WTC11 (cell line): ENCODE measurements around the gene SYS1. TPM values are rescaled to one million over a fixed set of nuclear protein-coding genes. Genes with fewer than 3 reads are reported as not detected.
A peak's percentile ranks its signal among the peaks of the same experiment; 100 is the strongest.

Experiments
- ATAC-seq: fragments of 200-7000 bp; cut with Tn5 transposase; 2 replicates; pipeline ENCODE4 v1.10.0; 2021; ENCODE audit warnings: mild to moderate bottlenecking, moderate library complexity
- CTCF ChIA-PET: fragments of 300-600 bp; sonication (Branson Sonifier 250); formaldehyde crosslinking; loops from one replicate; lab custom pipeline; 2021; ENCODE audit warnings: antibody characterized with exemption; lab: Charles Lee
- POLR2A ChIA-PET: fragments of 350-600 bp; sonication (Branson Sonifier 250); formaldehyde crosslinking; loops from one replicate; lab custom pipeline; 2021; ENCODE audit warnings: antibody characterized with exemption; lab: Charles Lee
- DNase-seq: peaks from one replicate; pipeline ENCODE4 v3.0.0; 2021; ENCODE audit warnings: low spot score
- H3K27ac Mint-ChIP-seq: 2 replicates; pipeline ENCODE4 v1.8.0; 2021; ENCODE audit warnings: mixed read lengths
- H3K27me3 Mint-ChIP-seq: 2 replicates; pipeline ENCODE4 v1.8.0; 2021; ENCODE audit warnings: low read depth, mild to moderate bottlenecking, moderate library complexity, mixed read lengths
- H3K36me3 Mint-ChIP-seq: 2 replicates; pipeline ENCODE4 v1.8.0; 2021; ENCODE audit warnings: mixed read lengths
- H3K4me1 Mint-ChIP-seq: 2 replicates; pipeline ENCODE4 v1.8.0; 2022; ENCODE audit warnings: mixed read lengths
- H3K4me3 Mint-ChIP-seq: 2 replicates; pipeline ENCODE4 v1.8.0; 2021; ENCODE audit warnings: mild to moderate bottlenecking, moderate library complexity, mixed read lengths
- H3K9me3 Mint-ChIP-seq: 2 replicates; pipeline ENCODE4 v1.8.0; 2021; ENCODE audit warnings: mixed read lengths
- CREM ChIP-seq: sonication (generic); formaldehyde crosslinking; IDR thresholded peaks from 2 replicates; pipeline ENCODE4 v1.8.1; 2022; ENCODE audit warnings: mild to moderate bottlenecking, missing genetic modification reagents, moderate library complexity
- FOXP1 ChIP-seq: sonication (generic); formaldehyde crosslinking; IDR thresholded peaks from 2 replicates; pipeline ENCODE4 v1.8.0; 2022; ENCODE audit warnings: missing genetic modification reagents, mild to moderate bottlenecking, moderate library complexity, borderline replicate concordance
- GRHL2 ChIP-seq: fragments of 250-450 bp; sonication (Bioruptor Pico); IDR thresholded peaks from 2 replicates; pipeline ENCODE4 v1.8.0; 2022; ENCODE audit warnings: mild to moderate bottlenecking, moderate library complexity; ENCODE audit not compliant: insufficient replicate concordance, severe bottlenecking
- JUN ChIP-seq: sonication (generic); formaldehyde crosslinking; IDR thresholded peaks from 2 replicates; pipeline ENCODE4 v1.8.0; 2023; ENCODE audit warnings: mild to moderate bottlenecking, missing genetic modification reagents
- ZNF138 ChIP-seq: sonication (generic); formaldehyde crosslinking; conservative IDR thresholded peaks from 2 replicates; pipeline ENCODE4 v1.8.1; 2022; ENCODE audit warnings: mild to moderate bottlenecking, moderate library complexity, missing genetic modification reagents
- ZNF219 ChIP-seq: sonication (generic); formaldehyde crosslinking; IDR thresholded peaks from 2 replicates; pipeline ENCODE4 v1.8.0; 2023; ENCODE audit warnings: missing genetic modification reagents, mild to moderate bottlenecking, borderline replicate concordance
- ZNF232 ChIP-seq: sonication (generic); formaldehyde crosslinking; IDR thresholded peaks from 2 replicates; pipeline ENCODE4 v1.8.0; 2022; ENCODE audit warnings: mild to moderate bottlenecking, missing genetic modification reagents
- ZNF416 ChIP-seq: fragments of 250-450 bp; sonication (Bioruptor Pico); IDR thresholded peaks from 2 replicates; pipeline ENCODE4 v1.9.0; 2021; ENCODE audit warnings: mild to moderate bottlenecking, inconsistent platforms
- total RNA-seq: library from RNA; stranded (reverse); gene quantifications from 3 replicates; pipeline ENCODE4 v1.2.3, GENCODE V29; 2021
- TF ChIP-seq, protein P1 (sequence below): sonication (generic); formaldehyde crosslinking; IDR thresholded peaks from 2 replicates; pipeline ENCODE4 v1.8.1; 2023; ENCODE audit warnings: mild to moderate bottlenecking, missing genetic modification reagents, borderline replicate concordance
- TF ChIP-seq, protein P2 (sequence below): sonication (generic); formaldehyde crosslinking; conservative IDR thresholded peaks from 2 replicates; pipeline ENCODE4 v1.8.1; 2023; ENCODE audit warnings: mild to moderate bottlenecking, low read depth, missing genetic modification reagents, moderate library complexity
- TF ChIP-seq, protein P3 (sequence below): sonication (generic); formaldehyde crosslinking; IDR thresholded peaks from 2 replicates; pipeline ENCODE4 v1.8.0; 2022; ENCODE audit warnings: mild to moderate bottlenecking, missing genetic modification reagents
- TF ChIP-seq, protein P4 (sequence below): fragments of 250-450 bp; sonication (Bioruptor Pico); IDR thresholded peaks from 2 replicates; pipeline ENCODE4 v1.9.0; 2021; ENCODE audit warnings: mild to moderate bottlenecking
- TF ChIP-seq, protein P5 (sequence below): sonication (generic); formaldehyde crosslinking; IDR thresholded peaks from 2 replicates; pipeline ENCODE4 v1.8.1; 2023; ENCODE audit warnings: mild to moderate bottlenecking, missing genetic modification reagents, moderate library complexity
- TF ChIP-seq, protein P6 (sequence below): fragments of 200-600 bp; IDR thresholded peaks from 2 replicates; pipeline ENCODE4 v1.8.0; 2022; ENCODE audit warnings: antibody characterized with exemption
- TF ChIP-seq, protein P7 (sequence below): sonication (generic); formaldehyde crosslinking; IDR thresholded peaks from 2 replicates; pipeline ENCODE4 v1.8.1; 2023; ENCODE audit warnings: mild to moderate bottlenecking, moderate library complexity, missing genetic modification reagents

SYS1 gene
- total RNA-seq, 1 experiment from 2014 or later: 16.4 TPM

DNA sequence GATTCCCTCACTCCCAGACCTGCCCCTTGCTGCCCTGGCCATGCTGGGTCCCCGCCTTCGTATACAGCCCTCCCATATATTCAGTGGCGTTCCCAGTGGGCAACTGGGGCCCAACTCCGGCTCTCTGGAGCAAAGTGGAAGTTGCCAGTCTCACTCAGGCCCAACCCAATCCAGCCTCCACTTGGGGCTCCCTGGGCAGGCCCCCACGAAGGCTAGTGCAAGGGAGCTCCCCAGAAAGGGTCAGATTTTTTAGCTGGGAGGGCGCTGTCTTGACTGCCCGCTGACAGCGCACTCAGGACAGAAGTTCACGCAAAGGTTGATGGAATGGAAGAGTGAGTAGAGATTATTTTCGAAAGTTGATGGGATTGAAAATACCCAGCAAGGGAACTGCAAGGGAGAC is 9.3 kb downstream of the SYS1 start (continued):
- TF ChIP-seq, protein P1, sequence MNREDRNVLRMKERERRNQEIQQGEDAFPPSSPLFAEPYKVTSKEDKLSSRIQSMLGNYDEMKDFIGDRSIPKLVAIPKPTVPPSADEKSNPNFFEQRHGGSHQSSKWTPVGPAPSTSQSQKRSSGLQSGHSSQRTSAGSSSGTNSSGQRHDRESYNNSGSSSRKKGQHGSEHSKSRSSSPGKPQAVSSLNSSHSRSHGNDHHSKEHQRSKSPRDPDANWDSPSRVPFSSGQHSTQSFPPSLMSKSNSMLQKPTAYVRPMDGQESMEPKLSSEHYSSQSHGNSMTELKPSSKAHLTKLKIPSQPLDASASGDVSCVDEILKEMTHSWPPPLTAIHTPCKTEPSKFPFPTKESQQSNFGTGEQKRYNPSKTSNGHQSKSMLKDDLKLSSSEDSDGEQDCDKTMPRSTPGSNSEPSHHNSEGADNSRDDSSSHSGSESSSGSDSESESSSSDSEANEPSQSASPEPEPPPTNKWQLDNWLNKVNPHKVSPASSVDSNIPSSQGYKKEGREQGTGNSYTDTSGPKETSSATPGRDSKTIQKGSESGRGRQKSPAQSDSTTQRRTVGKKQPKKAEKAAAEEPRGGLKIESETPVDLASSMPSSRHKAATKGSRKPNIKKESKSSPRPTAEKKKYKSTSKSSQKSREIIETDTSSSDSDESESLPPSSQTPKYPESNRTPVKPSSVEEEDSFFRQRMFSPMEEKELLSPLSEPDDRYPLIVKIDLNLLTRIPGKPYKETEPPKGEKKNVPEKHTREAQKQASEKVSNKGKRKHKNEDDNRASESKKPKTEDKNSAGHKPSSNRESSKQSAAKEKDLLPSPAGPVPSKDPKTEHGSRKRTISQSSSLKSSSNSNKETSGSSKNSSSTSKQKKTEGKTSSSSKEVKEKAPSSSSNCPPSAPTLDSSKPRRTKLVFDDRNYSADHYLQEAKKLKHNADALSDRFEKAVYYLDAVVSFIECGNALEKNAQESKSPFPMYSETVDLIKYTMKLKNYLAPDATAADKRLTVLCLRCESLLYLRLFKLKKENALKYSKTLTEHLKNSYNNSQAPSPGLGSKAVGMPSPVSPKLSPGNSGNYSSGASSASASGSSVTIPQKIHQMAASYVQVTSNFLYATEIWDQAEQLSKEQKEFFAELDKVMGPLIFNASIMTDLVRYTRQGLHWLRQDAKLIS (CRISPR knock-in tag): no peak
- TF ChIP-seq FOXP1 (CRISPR knock-in tag): no peak
- TF ChIP-seq, protein P2, sequence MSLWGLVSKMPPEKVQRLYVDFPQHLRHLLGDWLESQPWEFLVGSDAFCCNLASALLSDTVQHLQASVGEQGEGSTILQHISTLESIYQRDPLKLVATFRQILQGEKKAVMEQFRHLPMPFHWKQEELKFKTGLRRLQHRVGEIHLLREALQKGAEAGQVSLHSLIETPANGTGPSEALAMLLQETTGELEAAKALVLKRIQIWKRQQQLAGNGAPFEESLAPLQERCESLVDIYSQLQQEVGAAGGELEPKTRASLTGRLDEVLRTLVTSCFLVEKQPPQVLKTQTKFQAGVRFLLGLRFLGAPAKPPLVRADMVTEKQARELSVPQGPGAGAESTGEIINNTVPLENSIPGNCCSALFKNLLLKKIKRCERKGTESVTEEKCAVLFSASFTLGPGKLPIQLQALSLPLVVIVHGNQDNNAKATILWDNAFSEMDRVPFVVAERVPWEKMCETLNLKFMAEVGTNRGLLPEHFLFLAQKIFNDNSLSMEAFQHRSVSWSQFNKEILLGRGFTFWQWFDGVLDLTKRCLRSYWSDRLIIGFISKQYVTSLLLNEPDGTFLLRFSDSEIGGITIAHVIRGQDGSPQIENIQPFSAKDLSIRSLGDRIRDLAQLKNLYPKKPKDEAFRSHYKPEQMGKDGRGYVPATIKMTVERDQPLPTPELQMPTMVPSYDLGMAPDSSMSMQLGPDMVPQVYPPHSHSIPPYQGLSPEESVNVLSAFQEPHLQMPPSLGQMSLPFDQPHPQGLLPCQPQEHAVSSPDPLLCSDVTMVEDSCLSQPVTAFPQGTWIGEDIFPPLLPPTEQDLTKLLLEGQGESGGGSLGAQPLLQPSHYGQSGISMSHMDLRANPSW: no peak
- no peak for TF ChIP-seq GRHL2 (CRISPR knock-in tag)
- no peak for TF ChIP-seq ZNF219 (CRISPR knock-in tag)
- no peak for TF ChIP-seq JUN (CRISPR knock-in tag)
- no peak for TF ChIP-seq ZNF138 (CRISPR knock-in tag)
- TF ChIP-seq, protein P3, sequence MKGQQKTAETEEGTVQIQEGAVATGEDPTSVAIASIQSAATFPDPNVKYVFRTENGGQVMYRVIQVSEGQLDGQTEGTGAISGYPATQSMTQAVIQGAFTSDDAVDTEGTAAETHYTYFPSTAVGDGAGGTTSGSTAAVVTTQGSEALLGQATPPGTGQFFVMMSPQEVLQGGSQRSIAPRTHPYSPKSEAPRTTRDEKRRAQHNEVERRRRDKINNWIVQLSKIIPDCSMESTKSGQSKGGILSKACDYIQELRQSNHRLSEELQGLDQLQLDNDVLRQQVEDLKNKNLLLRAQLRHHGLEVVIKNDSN (CRISPR knock-in tag): no peak
- TF ChIP-seq, protein P4, sequence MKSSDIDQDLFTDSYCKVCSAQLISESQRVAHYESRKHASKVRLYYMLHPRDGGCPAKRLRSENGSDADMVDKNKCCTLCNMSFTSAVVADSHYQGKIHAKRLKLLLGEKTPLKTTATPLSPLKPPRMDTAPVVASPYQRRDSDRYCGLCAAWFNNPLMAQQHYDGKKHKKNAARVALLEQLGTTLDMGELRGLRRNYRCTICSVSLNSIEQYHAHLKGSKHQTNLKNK (CRISPR knock-in tag): no peak
- no peak for TF ChIP-seq ZNF416 (CRISPR knock-in tag)
- TF ChIP-seq, protein P5, sequence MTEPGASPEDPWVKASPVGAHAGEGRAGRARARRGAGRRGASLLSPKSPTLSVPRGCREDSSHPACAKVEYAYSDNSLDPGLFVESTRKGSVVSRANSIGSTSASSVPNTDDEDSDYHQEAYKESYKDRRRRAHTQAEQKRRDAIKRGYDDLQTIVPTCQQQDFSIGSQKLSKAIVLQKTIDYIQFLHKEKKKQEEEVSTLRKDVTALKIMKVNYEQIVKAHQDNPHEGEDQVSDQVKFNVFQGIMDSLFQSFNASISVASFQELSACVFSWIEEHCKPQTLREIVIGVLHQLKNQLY (CRISPR knock-in tag): no peak
- TF ChIP-seq CREM (CRISPR knock-in tag): no peak
- TF ChIP-seq, protein P6, sequence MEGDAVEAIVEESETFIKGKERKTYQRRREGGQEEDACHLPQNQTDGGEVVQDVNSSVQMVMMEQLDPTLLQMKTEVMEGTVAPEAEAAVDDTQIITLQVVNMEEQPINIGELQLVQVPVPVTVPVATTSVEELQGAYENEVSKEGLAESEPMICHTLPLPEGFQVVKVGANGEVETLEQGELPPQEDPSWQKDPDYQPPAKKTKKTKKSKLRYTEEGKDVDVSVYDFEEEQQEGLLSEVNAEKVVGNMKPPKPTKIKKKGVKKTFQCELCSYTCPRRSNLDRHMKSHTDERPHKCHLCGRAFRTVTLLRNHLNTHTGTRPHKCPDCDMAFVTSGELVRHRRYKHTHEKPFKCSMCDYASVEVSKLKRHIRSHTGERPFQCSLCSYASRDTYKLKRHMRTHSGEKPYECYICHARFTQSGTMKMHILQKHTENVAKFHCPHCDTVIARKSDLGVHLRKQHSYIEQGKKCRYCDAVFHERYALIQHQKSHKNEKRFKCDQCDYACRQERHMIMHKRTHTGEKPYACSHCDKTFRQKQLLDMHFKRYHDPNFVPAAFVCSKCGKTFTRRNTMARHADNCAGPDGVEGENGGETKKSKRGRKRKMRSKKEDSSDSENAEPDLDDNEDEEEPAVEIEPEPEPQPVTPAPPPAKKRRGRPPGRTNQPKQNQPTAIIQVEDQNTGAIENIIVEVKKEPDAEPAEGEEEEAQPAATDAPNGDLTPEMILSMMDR: no peak

DNA sequence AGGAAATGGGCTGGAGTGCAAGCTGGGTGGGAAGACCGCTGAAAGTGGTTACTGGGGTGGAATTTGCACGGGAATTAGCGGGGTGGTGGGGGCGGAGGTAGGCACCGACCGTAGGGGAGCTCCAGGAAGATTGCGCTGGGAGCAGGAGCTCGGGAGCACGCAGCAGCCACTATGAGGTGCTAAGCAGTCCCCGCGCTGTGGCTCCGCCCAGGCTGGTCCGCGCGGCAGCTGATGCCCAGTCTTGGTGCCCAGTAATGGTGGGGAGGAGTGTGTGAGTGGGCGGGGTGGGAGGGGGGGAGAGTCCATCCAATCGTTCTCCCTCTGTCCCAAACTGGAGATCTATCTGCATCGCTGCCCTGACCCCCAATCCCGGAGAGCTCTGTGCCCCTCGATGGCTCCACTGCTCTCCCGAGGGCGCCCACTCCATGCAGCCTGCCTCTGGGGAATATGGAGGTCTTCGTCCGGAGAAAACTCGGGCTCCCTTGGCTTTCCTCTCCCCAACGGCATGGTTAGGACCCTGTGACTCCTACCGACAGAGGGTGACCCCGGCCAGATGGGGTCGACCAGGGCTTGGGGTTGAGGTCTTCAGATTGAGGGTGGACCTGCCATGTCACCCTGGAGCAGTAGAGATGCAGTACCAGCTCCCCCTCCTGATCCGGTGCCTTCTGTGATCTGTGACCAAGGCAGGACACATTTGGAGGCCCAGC is 9.8 kb downstream of the SYS1 start:
- ChIA-PET POLR2A (interaction anchor here (0.5 to 2.1 kb wide), 7 partner anchors 23 to 64 kb away, joined by 3 to 9 read pairs (median 6); partner anchors contain the start of genes PIGT and SDC4), CTCF (interaction anchor here (0.6 to 5.5 kb wide), 41 partner anchors 11 to 398 kb away, joined by 3 to 164 read pairs (median 11); partner anchors contain the start of genes DBNDD2, MATN4, PIGT and RBPJL)
- Mint-ChIP-seq H3K27ac (no peak overlapping the region), H3K4me1 (peaks cover 13% of the 10 kb centered on the region), H3K36me3 (no peaks in the 10 kb centered on the region; the same call in 1 of the 2 replicates), H3K4me3 (peak overlapping the region; percentile 73), H3K9me3 (no peaks in the 10 kb centered on the region), H3K27me3 (peaks cover 6% of the 10 kb centered on the region)
- DNase-seq: peak; percentile 62
- ATAC-seq: peak; percentile 73
- TF ChIP-seq, protein P7, sequence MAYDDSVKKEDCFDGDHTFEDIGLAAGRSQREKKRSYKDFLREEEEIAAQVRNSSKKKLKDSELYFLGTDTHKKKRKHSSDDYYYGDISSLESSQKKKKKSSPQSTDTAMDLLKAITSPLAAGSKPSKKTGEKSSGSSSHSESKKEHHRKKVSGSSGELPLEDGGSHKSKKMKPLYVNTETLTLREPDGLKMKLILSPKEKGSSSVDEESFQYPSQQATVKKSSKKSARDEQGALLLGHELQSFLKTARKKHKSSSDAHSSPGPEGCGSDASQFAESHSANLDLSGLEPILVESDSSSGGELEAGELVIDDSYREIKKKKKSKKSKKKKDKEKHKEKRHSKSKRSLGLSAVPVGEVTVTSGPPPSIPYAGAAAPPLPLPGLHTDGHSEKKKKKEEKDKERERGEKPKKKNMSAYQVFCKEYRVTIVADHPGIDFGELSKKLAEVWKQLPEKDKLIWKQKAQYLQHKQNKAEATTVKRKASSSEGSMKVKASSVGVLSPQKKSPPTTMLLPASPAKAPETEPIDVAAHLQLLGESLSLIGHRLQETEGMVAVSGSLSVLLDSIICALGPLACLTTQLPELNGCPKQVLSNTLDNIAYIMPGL (CRISPR knock-in tag): 0 out of 2 replicates have a peak, but pooled peaks have one; percentile 3
- no peak for TF ChIP-seq ZNF232 (CRISPR knock-in tag)
- TF ChIP-seq, all 79 proteins: peak for 1
